ENCODE measurements around the gene UBR3. TPM values are rescaled to one million over a fixed set of nuclear protein-coding genes. Genes with fewer than 3 reads are reported as not detected.

Gene UBR3
- total and polyA plus RNA-seq, 2 of the 4 experiments (the other 2 are of a cell fraction), result 10.0 to 33.9 TPM

GRCh38 chr2:169965495-169965894 is 138.2 kb downstream of the UBR3 start:
- peak; percentile 26 for DNase-seq
- no TSS peak for BruUV-seq (replicated peaks)

More at GRCh38 chr2:169965495-169965894, 138.2 kb downstream of the UBR3 start:
- dilution Hi-C loops (cut with HindIII; ENCODE audit: low sequenced_read_pairs, unreplicated experiment), result no loop called here
- H3K4ac ChIP-seq (ENCODE audit: low read depth, low read length), result no peak overlapping the region
- H4K8ac ChIP-seq (ENCODE audit: low read depth in 2 of 2, low read length in 2 of 2), result no peak overlapping the region
- no peak overlapping the region for H2AK9ac ChIP-seq (replicated peaks; ENCODE audit: low read depth, low read length, poor library complexity)
- no peak for ATAC-seq (ENCODE audit: low read depth)
- no peak overlapping the region for H3K27ac ChIP-seq (ENCODE audit: insufficient read depth, low read length)
- no peak overlapping the region for H3K56ac ChIP-seq (ENCODE audit: extremely low read depth, insufficient read depth, low read length)
- H4K20me1 ChIP-seq (ENCODE audit: insufficient read depth, low read length), result no peaks in the 10 kb centered on the region
- H3K9ac ChIP-seq (ENCODE audit: low read depth, low read length), result no peak overlapping the region
- peaks cover 0 to 6% of the 10 kb centered on the region in 2 experiments; a peak in 1 of 4 replicates for H3K79me1 ChIP-seq (ENCODE audit: low read depth in 1 of 2, low read length in 2 of 2)
- no peaks in the 10 kb centered on the region for H3K9me3 ChIP-seq (ENCODE audit: control insufficient read depth, insufficient read depth, low read length)
- no peak overlapping the region for H3K23ac ChIP-seq (ENCODE audit: low read depth, low read length)
- H3K36me3 ChIP-seq (ENCODE audit: control insufficient read depth, insufficient read depth, low read length), result peaks cover 6% of the 10 kb centered on the region
- no peaks in the 10 kb centered on the region for H3K27me3 ChIP-seq (ENCODE audit: control insufficient read depth, insufficient read depth, low read length)
- H3K14ac ChIP-seq (replicated peaks; ENCODE audit: low read depth, low read length), result no peak overlapping the region
- no peak overlapping the region for H2BK15ac ChIP-seq (ENCODE audit: low read depth, low read length)
- whole genome bisulfite sequencing, 2 experiments (ENCODE audit: extremely low coverage in 2 of 2, insufficient read length in 1 of 2), result no CpG with 5 or more reads among the region's 2 CpGs
- CTCF ChIA-PET, result no interaction called here
- no peak overlapping the region for H2BK5ac ChIP-seq (ENCODE audit: low read depth, low read length, poor library complexity, severe bottlenecking)
- TF ChIP-seq SMC3 (IDR thresholded peaks at IDR 0.05; ENCODE audit: low read depth, low read length), result no peak
- TF ChIP-seq, protein P1, sequence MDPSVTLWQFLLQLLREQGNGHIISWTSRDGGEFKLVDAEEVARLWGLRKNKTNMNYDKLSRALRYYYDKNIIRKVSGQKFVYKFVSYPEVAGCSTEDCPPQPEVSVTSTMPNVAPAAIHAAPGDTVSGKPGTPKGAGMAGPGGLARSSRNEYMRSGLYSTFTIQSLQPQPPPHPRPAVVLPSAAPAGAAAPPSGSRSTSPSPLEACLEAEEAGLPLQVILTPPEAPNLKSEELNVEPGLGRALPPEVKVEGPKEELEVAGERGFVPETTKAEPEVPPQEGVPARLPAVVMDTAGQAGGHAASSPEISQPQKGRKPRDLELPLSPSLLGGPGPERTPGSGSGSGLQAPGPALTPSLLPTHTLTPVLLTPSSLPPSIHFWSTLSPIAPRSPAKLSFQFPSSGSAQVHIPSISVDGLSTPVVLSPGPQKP (IDR thresholded peaks at IDR 0.05; ENCODE audit: borderline replicate concordance, low read depth, low read length), result no peak
- TF ChIP-seq POLR2A (IDR thresholded peaks at IDR 0.05; ENCODE audit: low read depth, low read length), result no peak
- no peak for TF ChIP-seq CEBPB (IDR thresholded peaks at IDR 0.05; ENCODE audit: low read depth, low read length)
- H3K4me3 ChIP-seq (ENCODE audit: insufficient read depth, low read depth, low read length), result no peak overlapping the region
- H3K9me1 ChIP-seq (ENCODE audit: insufficient read depth, low read length), result no peaks in the 10 kb centered on the region
- H2BK20ac ChIP-seq (ENCODE audit: low read depth, low read length), result no peak overlapping the region
- H3K4me1 ChIP-seq (ENCODE audit: control insufficient read depth, insufficient read depth, low read length), result peaks cover 4% of the 10 kb centered on the region; the same call in 1 of the 2 replicates
- no peak overlapping the region for H3K18ac ChIP-seq (ENCODE audit: low read depth, low read length)
- in situ Hi-C loops (cut with MboI; ENCODE audit: low sequenced_read_pairs), result no loop called here
- intact Hi-C loops (cut with micrococcal nuclease), result loop anchor here (10.0 kb wide), 1 partner anchor 259 kb away; no protein-coding TSS in a partner anchor
- no peak overlapping the region for H2AFZ ChIP-seq (replicated peaks; ENCODE audit: low read length, poor library complexity)
- POLR2A ChIA-PET (ENCODE audit: unreplicated experiment), result no interaction called here
- H4K91ac ChIP-seq (ENCODE audit: insufficient read depth, low read depth, low read length), result no peak overlapping the region
- H2BK120ac ChIP-seq (ENCODE audit: low read depth, low read length), result no peak overlapping the region
- no peak overlapping the region for H4K5ac ChIP-seq (ENCODE audit: low read depth, low read length)
- no peak overlapping the region for H2AK5ac ChIP-seq (ENCODE audit: low read depth, low read length)
- no peak overlapping the region for H3K4me2 ChIP-seq (ENCODE audit: low read depth, low read length)
